Effector memory CD4-positive, alpha-beta T cell (primary cell): Measurements from ENCODE around the gene SV2B.

Experiments used
- DNase-seq, 3 donors: peaks; one replicate each; pipeline ENCODE4 v3.0.0-alpha.2; 2020
- H3K27ac ChIP-seq: 2 replicates; pipeline ENCODE4 v1.7.0; 2013; ENCODE audit warnings: mild to moderate bottlenecking, low read length, moderate library complexity; ENCODE audit not compliant: insufficient read depth, poor library complexity, severe bottlenecking
- H3K27me3 ChIP-seq: replicated peaks from 2 replicates; pipeline ENCODE4 v1.7.0; 2013; ENCODE audit warnings: mild to moderate bottlenecking, low read length; ENCODE audit not compliant: insufficient read depth, control insufficient read depth, poor library complexity, severe bottlenecking
- H3K36me3 ChIP-seq: 2 replicates; pipeline ENCODE4 v1.7.0; 2013; ENCODE audit warnings: mild to moderate bottlenecking, low read length, moderate library complexity; ENCODE audit not compliant: control insufficient read depth, insufficient read depth
- H3K4me1 ChIP-seq: 2 replicates; pipeline ENCODE4 v1.7.0; 2013; ENCODE audit warnings: low read length, mild to moderate bottlenecking; ENCODE audit not compliant: control insufficient read depth, insufficient read depth, poor library complexity, severe bottlenecking
- H3K4me3 ChIP-seq: 2 replicates; pipeline ENCODE4 v1.7.0; 2013; ENCODE audit warnings: low read length, low read depth, mild to moderate bottlenecking; ENCODE audit not compliant: insufficient read depth, poor library complexity, severe bottlenecking
- H3K9me3 ChIP-seq: 2 replicates; pipeline ENCODE4 v1.7.0; 2013; ENCODE audit warnings: mild to moderate bottlenecking, low read length, moderate library complexity; ENCODE audit not compliant: control insufficient read depth

The SV2B gene

GRCh38 chr15:91151781-91152563 is 51.9 kb downstream of the SV2B start:
- H3K27ac ChIP-seq, result no peak overlapping the region
- no peaks in the 10 kb centered on the region for H3K36me3 ChIP-seq
- no peaks in the 10 kb centered on the region for H3K9me3 ChIP-seq
- DNase-seq, result no peak
- H3K4me3 ChIP-seq, result no peak overlapping the region
- peaks cover 4% of the 10 kb centered on the region for H3K27me3 ChIP-seq
- no peaks in the 10 kb centered on the region for H3K4me1 ChIP-seq

DNA sequence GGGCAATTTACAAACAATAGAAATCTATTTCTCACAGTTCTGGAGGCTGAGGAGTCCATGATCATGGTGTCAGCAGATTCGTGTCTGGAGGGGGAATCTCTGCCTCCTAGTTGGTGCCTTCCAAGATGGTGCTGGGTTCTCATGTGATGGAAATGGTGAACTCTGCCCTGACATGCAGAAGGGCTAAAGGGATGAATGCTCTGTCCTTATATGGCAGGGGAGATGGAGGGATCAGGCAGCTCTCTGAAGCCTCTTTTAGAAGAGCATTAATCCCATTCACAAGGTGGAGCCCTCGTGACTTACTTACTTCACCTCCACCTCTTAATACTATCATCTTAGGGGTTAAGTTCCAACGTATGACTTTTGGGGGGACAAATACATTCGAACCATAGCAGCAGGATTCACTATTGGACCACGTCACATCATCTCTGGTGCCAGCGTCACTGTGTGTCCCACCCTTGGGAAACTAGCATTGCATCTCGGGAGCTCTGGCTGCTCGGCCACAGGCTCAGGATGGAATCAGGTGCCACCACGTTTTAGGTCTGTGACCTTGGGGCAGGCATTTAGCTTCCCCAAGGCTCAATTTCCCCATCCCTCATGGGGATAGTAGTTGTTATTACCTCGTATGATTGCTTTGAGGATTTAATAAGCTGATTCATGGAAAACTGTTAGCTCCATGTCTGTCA is 53.0 kb downstream of the SV2B start:
- peaks cover 4% of the 10 kb centered on the region for H3K27me3 ChIP-seq
- H3K9me3 ChIP-seq, result no peaks in the 10 kb centered on the region
- no peaks in the 10 kb centered on the region for H3K4me1 ChIP-seq
- H3K36me3 ChIP-seq, result no peaks in the 10 kb centered on the region
- H3K4me3 ChIP-seq, result no peak overlapping the region
- H3K27ac ChIP-seq, result no peak overlapping the region
- no peak for DNase-seq

- no peak overlapping the region for H3K27ac ChIP-seq
- H3K36me3 ChIP-seq, result no peaks in the 10 kb centered on the region
- H3K4me1 ChIP-seq, result no peaks in the 10 kb centered on the region
- DNase-seq, result no peak
- H3K4me3 ChIP-seq, result no peak overlapping the region
- H3K27me3 ChIP-seq, result peaks cover 6% of the 10 kb centered on the region
- no peaks in the 10 kb centered on the region for H3K9me3 ChIP-seq
These were observed 53.9 kb downstream of the SV2B start for GRCh38 chr15:91153954-91154353.

- Histone ChIP-seq H3K27ac (no peak overlapping the region), H3K9me3 (no peaks in the 10 kb centered on the region), H3K27me3 (peaks cover 6% of the 10 kb centered on the region), H3K4me3 (no peak overlapping the region), H3K36me3 (no peaks in the 10 kb centered on the region), H3K4me1 (no peaks in the 10 kb centered on the region)
- DNase-seq, result no peak
These were observed 56.2 kb downstream of the SV2B start for GRCh38 chr15:91156175-91156726.

DNA sequence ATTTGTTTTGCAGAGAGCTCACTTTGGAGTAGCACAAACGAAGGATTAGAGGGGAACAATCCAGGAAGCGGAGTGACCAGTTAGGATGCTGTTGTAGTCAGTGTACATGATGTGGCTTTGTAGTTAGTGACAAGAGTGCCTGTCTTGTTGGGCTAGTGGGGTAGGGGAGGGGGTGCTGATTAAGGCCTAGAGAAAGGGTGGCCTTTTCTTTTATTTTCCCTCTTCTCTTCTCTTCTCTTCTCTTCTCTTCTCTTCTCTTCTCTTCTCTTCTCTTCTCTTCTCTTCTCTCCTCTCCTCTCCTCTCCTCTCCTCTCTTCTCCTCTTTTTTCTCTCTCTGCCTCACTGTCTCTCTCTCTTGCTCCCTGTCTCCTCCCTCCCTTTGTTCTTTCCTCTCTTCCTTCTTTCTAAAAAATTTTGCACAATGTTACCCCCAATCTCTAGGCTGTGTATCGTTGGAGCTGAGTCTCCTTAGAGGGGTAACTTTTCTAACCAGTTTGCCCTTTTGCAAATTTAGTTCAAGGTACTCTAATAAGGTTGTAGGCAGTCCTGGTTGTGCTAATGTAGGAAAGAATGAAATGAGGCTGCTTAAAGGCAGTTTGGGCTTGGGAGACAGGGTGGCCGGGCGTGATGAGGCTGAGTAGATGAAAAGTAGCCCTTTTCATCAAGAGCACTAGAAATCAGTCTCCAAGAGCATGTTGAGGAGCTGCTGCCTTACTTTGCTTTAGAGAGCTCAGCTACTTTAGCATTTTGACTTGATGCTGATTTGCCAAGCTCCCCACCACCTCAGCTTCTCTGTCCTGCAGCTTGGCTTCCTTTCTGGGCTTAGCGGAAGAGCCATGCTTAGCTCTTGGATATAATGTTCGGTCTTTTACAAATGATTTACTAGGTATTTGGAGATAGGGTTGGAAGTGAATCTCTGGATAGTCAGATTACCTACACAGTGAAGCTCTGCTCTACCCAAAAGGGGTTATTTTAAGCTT is 58.6 kb downstream of the SV2B start:
- Histone ChIP-seq H3K36me3 (no peaks in the 10 kb centered on the region), H3K27me3 (peaks cover 6% of the 10 kb centered on the region), H3K9me3 (no peaks in the 10 kb centered on the region), H3K4me3 (no peak overlapping the region), H3K27ac (no peak overlapping the region), H3K4me1 (no peaks in the 10 kb centered on the region)
- no peak for DNase-seq

DNA sequence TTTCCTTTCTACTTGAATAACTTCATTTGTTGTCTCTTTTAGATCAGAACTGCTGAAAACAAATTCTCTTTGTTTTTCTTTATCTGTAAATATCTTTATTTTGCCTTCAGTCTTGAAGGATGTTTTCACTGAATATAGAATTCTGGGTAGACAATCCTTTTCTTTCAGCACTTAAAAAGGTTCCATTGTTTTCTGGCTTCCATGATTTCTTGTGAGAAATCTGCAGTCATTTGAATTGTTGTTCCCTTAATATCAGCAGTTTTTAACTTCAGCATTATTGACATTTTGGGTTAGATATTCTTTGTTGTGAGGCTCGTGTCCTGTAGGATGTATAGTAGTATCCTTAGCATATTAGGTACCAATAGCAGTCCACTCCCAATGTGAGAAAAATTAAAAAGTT is 65.8 kb downstream of the SV2B start:
- peaks cover 15% of the 10 kb centered on the region for H3K9me3 ChIP-seq
- H3K27ac ChIP-seq, result no peak overlapping the region
- H3K36me3 ChIP-seq, result no peaks in the 10 kb centered on the region
- H3K4me3 ChIP-seq, result no peak overlapping the region
- DNase-seq, result no peak
- no peaks in the 10 kb centered on the region for H3K27me3 ChIP-seq
- no peaks in the 10 kb centered on the region for H3K4me1 ChIP-seq

- H3K27ac ChIP-seq, result no peak overlapping the region
- no peaks in the 10 kb centered on the region for H3K4me1 ChIP-seq
- H3K4me3 ChIP-seq, result no peak overlapping the region
- DNase-seq, result no peak
- H3K36me3 ChIP-seq, result no peaks in the 10 kb centered on the region
- peaks cover 15% of the 10 kb centered on the region for H3K9me3 ChIP-seq
- no peaks in the 10 kb centered on the region for H3K27me3 ChIP-seq
These were observed 68.4 kb downstream of the SV2B start for GRCh38 chr15:91168457-91168856.

DNA sequence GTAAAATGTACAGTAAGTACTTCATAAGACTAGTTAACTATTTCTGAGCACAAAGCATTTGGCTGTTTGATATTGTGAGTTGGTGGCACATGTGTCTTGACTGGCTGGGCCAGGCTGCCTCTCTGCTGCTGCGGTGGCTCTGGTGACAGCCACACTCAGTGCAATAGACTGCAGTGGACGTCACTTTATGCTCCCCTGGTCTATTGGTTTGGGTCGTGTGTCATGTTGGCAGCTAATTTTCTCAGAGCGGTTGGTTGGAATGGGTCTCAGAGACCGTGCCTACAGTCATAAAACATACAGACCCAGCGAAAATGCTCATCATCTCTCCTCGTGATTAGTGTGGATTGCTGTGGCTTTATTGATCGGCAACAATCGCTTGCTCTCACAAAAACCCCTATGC is 71.3 kb downstream of the SV2B start:
- Histone ChIP-seq H3K36me3 (no peaks in the 10 kb centered on the region), H3K27me3 (no peaks in the 10 kb centered on the region), H3K4me1 (no peaks in the 10 kb centered on the region), H3K9me3 (peaks cover 6% of the 10 kb centered on the region), H3K4me3 (no peak overlapping the region), H3K27ac (no peak overlapping the region)
- DNase-seq, result no peak

- no peak overlapping the region for H3K4me3 ChIP-seq
- no peaks in the 10 kb centered on the region for H3K27me3 ChIP-seq
- no peak for DNase-seq
- no peaks in the 10 kb centered on the region for H3K4me1 ChIP-seq
- no peaks in the 10 kb centered on the region for H3K36me3 ChIP-seq
- no peaks in the 10 kb centered on the region for H3K9me3 ChIP-seq
- no peak overlapping the region for H3K27ac ChIP-seq
These were observed 82.0 kb downstream of the SV2B start for GRCh38 chr15:91182101-91182500.
